Dermis blood vessel endothelial cell (primary cell): Measurements from ENCODE around the gene SNRNP200. TPM values are rescaled to one million over a fixed set of nuclear protein-coding genes. Genes with fewer than 3 reads are reported as not detected.

Experiments
- DNase-seq: peaks from one replicate; pipeline ENCODE4 v3.0.0; 2010
- total RNA-seq: library from RNA; depleted of rRNA; stranded (reverse); fragments of >200 nt; gene quantifications from 2 replicates; pipeline ENCODE4 v1.2.3, GENCODE V29; 2014

SNRNP200 gene
- 56.8 and 113 TPM in 2 replicates for total RNA-seq

DNA sequence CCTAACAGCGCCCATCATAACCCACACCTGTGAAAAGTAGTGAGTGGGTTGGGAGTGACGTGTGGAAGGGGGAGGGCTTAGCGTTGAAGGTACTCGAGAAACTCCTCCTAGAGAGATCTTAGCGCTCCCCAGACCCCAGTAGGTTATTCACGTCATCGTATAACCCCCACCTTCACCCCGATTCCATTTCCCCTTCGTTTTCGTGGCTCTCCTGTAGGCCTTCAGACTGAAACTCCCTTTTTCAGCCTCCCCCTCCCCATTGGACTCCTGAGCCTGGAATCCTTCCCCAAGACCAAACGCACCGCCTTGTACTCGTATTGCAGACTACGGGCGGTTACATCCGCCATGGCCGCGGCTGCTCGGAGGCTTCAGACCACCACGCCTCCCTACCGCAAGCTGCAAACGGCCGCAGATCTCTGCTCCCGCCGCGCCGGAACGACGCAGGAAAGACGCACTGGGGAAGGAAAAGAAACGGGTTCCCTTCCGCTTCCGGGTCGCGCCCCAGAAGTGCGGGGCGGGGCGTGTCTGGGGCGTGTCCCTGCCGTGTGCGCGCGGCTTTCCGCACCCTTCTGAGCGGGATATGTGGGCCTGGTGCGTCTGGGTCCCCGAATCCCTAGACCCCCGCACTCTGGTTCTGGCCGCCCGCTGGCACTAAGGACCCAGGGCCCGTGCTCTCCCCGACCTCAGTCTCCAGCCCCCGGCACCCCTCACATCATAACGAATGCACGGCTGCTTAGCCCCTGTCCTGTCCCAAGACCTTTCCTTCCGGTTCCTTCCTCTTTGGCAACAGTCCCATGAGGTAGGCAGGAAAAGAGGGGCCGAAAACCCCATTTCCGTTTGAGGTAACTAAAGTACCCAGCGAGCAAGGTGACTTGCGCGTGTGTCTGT, at the start of gene SNRNP200:
TSS of gene SNRNP200 (minus strand) at position 456 of the 888 bp plus-strand sequence. CDS start at position 347, 109 bp downstream.
- DNase-seq, result peak; percentile 76

DNA sequence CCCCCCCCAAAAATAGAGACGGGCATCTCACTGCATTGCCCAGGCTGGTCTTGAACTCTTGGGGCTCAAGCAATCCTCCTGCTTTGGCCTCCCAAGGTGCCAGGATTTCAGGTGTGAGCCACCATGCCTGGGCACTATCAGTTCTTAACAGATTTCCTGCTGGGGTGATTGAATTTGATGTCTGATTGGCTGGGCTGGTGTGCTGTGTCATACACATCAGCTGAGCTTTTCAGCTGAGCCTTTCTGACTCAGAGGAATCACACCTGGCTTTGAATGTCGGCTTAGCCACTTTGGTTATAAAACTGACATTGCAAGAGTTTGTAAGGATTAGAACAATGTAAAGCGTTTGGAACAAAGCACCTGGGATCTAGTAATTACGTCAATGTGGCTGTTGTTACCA, 49.1 kb upstream of the SNRNP200 start:
- peak; percentile 51 for DNase-seq

DNA sequence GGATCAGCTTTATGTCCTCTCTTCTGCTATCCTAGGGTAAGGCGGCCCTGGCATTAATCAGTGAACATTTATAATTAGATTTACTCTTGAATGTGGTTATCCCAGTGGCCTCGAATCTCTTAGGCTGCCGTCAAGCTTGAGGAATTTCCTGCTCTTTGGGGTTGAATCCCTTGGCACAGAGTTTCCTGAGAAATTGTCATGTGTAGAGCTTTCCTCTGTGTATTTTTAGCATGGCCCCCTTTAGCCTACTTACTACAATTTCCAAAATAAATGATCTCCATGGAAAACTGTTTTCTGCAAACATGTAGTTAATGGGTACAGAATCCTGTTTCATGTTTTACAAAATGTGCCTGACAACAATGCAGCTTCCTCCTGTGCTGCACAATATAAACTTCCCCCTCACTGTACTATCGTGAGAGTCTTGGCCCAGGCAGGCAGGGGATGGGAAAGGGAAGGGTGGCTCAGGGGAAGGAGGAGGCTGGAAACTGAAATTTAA, 48.3 kb upstream of the SNRNP200 start:
- peak; percentile 92 for DNase-seq

DNA sequence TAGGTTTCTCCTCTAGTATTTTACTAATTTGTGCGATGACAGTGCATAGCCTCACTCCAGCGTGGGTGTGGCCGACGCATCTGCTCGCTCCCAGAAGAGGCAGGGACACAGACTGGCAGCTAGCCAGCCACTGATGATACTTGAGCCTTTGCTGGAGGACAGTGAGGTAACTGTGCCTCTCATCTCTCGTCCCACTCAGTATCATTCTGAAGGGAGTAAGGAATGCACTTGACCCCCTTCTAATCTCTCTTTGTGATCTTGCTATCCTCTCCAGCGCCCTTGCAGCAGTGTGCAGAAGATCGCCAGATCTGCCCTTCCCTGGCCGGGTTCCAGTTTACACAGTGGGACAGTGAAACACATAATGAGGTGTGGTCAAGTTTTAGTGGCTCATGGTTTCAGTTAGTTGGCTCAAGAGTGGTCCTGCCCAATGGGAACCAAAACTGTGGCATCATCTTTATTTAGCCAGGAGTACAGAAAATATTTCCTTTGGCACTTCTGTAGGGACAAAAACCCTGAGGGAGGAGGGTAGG, 47.8 kb upstream of the SNRNP200 start:
- peak; percentile 49 for DNase-seq

DNA sequence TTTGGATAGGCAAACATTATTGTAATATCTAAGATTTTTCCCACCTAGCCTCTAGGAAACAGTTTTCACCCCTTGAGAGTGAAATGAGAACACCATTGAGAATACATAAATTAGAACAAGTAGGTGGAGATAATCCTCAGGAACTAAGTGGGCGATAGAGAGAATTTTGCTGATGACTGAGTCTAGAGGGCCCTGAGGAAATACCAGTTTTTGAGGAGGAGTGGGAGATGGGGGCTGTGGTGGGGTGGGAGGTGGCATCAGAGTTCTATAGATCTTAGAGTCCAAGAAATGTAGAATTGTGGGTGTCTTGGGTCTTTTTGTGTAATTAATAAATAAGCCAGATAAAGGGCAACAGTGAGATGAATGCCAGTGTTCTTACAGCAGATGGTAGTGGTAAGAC, 42.0 kb upstream of the SNRNP200 start:
- no peak for DNase-seq

DNA sequence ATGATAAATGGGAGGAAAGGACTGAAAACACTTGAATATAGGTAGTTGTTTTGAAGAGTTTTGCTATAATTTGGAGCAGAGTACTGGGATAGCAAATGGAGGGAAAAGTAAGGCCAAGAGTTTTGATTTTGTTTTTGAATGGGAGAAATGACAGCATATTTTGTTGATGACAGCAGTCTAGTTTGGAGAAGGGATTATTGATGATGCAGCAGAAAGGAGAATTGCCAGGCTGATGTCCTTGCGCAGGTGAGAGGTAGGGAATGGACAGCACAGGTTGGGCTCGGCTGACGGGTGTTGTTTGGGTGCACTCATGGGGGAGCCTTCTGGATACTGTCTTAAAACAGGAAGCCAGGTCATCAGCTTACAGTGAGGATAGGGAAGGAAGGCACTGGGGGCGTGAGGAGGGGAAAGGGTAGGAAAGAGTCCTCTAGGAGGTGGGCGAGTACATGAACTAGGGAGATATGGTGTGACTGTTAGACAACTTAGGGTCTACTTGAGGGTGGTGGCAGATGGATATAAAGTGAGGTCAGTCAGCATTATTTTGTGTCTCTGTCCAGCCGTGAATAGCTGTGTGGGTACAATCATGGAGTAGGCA, 40.6 kb upstream of the SNRNP200 start:
- no peak for DNase-seq

DNA sequence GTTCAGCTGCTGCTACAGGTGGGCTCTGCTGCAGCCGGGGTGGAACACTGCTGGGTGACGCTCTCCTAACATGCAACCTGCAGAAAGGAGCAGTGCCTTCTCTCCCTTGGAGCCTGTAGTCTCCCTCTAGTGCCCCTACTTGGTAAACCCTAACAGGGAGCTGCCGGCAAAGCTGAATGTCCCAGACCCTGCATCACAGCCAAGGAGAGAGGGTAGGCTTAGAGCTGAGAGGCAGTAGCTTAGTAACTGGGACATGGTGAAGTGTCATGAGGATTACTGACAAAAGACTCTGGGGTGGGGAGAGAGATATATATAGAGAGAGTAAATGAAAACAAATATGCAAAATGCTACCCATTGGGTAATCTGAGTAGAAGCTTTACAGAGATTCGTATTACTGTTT, 40.1 kb upstream of the SNRNP200 start:
- peak; percentile 33 for DNase-seq

DNA sequence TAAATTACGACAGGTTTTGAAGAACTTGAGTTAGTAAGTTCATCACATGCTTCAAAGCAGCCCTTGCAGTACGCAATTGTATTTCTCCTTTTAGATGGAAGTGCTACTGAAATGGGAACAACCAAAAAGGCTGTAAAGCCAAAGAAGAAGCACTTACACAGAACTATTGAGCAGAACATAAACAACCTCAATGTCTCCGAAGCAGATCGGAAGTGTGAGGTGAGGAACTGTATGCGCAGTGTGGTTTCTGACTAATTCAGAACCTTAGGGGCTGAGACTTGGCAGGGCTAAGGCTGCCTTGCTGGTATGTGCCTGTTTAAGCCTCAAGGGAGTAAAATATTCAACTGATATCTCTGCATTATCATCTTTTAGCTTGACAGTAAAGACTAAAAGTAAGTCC, 38.7 kb upstream of the SNRNP200 start:
- no peak for DNase-seq

DNA sequence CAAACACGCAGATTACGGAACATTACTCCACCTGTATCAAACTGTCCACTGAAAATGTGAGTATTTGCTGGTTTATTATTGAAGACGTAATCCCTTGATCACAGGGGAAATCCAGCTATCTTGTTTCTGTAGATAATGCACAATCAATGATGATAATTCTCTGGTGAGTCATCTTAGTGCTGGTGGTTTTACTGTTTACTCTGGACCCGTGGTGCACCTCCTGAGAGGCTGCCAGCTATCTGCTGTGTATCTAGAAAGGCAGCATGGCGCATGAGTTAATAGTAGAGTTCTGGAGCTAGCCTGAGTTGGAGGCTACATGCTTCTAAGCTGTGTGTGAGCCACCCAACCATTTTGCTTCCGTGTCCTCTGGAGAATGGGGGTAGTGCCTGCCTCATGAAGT, 36.7 kb upstream of the SNRNP200 start:
- peak; percentile 51 for DNase-seq

DNA sequence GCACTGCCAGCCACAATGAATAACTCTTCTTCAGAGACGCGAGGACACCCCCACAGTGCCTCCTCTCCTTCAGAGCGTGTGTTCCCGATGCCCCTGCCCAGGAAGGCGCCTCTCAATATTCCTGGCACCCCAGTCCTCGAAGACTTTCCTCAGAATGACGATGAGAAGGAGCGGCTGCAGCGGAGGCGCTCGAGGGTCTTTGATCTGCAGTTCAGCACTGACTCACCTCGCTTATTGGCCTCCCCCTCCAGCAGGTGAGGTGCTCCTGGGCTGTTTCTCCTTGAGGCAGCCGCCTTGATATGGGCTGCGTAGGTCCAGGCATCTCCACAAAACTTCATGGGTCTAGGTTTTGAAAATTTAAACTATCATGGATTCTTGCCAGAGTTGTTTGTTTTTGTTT, 36.3 kb upstream of the SNRNP200 start:
- DNase-seq, result no peak

DNA sequence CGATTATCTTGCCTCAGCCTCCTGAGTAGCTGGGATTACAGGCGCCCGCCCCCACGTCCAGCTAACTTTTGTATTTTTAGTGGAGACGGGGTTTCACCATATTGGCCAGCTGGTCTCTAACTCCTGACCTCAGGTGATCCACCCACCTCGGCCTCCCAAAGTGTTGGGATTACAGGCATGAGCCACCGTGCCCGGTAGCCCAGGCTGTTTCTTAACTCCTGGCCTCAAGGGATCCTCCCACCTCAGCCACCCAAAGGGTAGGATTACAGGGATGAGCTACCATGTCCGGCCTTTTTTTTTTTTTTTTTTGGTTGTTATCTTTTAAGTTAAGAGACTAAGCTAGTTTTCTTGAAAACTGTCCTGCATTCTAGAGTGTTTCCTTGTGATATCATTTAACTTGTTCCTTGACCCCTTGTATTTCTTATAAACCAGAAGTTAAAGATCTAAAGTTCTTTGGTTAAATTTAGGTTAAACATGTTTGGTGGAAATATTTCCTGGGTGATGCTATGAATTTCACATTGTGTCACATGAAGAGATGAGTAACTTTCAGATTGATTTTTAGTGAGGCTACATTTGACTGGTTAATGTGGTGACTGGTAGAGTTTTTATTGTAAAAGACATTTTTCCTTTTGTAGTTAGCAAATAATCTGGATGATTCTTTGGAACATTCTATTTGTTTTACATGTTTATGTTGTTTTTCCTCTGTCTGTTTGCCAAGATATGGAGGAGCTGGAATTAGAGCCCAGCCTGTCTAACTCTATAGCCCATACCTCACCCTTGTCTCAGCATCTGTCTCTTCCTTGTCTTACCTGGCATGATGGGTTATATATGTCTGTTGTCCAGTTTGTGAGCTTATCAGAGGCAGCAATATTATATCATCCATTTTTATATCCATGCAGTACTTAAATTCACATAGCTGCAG, 35.4 kb upstream of the SNRNP200 start:
- no peak for DNase-seq

DNA sequence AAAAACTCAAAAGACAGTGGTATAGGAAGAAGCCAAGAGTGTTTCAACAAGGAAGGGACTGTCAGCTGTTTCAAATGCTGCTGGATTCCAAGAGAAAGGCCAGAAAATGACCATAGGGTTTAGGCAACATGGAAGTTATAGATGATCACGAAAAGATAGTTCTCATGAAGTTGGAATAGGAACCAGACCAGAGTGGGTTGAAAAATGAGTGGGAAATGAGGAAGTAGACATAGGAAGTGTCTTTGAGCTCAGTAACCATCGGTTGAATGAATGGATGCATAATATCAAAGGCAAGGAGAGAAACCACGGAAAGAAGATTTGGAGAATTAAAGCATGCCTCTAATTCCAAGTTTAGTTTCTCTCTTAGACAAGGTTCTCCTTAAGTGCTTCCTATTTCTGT, 31.5 kb upstream of the SNRNP200 start:
- no peak for DNase-seq

DNA sequence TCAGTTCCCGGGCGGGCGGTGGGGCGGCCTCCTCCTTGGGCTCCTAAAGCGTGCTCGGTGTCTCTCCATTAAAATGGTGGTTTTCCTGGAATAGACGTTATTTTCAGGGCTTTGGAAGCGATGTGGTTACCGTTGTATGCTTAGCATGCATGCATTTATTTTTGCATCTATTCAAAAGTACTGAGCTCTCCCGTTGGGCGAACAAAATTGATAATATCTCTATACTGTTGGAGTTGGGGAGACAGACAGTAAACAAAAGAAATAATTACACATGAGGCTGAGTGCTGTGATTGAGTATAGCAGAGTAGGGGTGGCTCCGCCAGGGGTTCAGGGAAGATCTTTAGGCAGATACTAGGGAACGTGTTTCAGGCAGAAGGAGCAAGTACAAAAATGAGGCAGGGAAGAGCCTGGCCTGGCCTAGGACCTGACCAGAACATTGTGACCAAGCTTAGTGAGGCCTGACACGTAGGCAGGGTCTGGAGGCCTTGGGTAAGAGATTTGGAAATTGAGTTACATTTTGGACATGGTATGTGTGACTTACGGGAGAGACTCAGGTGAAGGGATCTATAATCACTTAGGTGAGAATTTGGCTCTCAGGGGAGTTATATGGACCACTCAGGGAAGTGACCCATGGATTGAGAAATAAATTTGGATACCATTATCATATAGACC, 30.9 kb upstream of the SNRNP200 start:
- DNase-seq, result peak; percentile 12

DNA sequence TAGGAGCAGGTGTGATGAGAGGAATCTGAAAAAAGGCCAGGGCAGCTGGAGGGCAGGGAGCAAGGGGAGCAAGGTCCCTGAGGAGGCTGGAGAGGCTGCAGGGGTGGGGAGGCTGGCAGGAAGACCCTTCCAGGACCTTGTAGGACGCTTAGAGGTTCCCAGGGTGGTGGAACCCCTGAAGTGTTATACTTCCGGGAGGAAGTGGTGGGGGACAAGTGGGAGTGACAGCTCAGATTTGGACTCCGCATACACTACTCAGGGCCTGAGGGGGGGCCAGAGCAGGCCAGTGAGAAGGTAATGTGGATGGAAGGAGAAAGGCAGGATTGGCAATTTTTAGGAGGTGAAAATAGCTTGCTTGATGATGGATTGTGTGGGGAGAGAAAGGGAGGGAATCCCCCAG, 28.4 kb upstream of the SNRNP200 start:
- DNase-seq, result no peak

DNA sequence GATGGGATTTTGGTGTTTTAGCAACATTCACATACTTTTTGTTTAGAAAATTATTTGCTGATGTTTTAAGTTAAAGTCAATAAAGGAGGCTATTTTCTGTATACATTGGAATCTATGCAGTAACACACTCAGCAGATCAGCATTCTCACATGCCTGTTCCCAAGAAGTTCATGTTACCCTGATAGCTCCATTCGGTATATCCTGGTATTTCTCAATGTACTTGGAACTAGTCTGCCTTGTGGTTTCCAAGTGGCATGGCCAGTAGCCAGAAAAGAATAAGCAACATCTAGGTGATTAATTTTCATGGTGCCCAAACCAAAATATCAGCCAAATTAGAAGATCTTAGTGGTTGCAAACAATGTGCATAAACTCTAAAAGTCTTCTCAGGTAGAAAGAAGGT, 25.1 kb upstream of the SNRNP200 start:
- no peak for DNase-seq

DNA sequence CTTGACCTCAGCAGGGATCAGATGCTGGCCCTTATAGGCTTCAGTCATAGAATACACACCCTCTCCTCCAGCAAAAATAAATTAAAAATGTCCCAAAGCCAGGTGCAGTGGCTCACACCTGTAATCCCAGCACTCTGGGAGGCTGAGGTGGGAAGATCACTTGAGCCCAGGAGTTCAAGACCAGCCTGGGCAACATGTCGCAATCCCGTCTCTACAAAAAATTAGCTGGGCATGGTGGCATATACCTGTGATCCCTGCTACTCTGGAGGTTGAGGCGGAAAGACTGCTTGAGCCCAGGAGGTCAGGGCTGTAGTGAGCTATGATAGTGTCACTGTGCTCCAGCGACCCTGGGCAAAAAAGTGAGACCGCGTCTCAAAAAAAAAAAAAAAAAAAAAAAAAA, 24.5 kb upstream of the SNRNP200 start:
- no peak for DNase-seq

DNA sequence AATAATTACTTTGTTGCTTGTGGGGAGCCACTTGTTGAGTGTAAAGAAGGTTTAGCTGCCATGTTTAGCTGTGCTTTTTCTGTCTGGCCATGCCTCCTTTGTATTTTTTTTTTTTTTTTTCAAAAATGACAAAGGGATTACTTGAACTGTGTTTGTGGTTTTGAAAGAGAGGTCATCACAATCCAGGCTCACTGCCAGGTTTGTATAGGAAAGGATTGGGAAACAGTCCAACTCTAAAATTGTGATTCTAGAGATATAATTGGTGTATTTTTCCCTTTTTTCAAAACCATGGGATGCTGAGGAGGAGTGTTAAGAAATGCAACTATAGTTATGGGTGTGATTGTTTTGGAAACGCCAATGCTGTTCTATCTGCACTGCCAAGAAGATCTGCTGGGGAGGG, 24.1 kb upstream of the SNRNP200 start:
- DNase-seq, result peak; percentile 88

DNA sequence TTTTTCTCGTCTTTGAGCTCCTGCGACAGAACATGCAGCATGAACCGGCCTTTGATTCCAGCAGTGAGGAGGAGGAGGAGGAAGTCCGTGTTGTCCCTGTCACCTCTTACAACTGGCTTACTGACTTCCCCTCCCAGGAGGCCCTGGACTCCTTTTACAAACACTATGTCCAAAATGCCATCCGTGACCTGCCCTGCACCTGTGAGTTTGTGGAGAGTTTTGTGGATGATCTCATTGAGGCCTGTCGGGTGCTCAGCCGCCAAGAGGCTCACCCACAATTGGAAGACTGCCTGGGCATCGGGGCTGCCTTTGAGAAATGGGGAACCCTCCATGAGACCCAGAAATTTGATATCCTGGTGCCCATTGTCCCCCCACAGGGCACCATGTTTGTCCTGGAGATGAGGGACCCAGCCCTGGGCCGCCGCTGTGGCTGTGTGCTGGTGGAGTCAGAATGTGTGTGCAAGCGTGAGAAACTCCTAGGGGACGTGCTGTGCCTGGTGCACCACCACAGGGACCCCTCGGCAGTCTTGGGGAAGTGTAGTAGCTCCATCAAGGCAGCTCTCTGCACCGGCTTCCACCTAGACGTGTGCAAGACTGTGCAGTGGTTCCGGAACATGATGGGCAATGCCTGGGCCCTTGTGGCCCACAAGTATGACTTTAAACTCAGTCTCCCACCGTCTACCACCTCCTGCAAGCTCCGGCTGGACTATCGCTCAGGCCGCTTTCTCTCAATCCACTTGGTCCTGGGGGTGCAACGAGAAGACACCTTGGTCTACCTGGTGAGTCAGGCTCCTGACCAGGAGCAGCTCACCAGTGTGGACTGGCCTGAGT, 21.9 kb upstream of the SNRNP200 start:
- no peak for DNase-seq

DNA sequence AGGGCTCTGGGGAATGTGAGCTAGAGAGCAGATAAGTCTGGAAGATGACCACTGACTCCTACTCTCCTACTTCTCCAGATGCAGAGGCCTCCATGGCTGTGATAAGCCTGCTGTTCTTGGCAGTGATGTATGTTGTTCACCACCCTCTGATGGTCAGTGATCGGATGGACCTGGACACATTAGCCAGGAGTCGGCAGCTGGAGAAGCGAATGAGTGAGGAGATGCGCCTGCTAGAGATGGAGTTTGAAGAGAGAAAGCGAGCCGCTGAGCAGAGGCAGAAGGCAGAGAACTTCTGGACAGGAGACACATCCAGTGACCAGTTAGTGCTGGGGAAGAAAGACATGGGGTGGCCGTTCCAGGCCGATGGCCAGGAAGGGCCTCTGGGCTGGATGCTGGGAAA, 21.2 kb upstream of the SNRNP200 start:
- DNase-seq, result no peak

DNA sequence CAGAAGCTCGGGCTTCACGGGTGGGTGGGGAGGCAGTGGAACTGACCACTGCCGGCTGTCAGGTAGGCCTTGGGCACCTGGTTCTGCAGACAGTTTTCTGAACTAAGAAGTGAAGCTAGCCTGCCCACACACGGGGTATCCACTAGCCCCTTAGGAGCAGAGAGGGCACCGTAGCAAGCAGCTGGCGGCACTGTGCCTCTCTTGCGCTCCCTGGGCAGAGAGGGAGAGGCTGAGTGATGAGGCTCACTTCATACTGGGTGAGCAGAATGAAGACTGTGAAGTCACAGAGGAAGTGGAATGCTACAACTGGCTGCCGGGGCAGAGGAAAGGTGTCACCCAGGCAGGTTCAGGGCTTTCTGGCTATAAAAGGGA, 20.5 kb upstream of the SNRNP200 start:
- no peak for DNase-seq
